Loucy (cell line): ENCODE measurements around the gene DEFB124.
A peak's percentile ranks its signal among the peaks of the same experiment; 100 is the strongest.

ENCODE experiments used
- H2AFZ ChIP-seq: fragments of 200-600 bp; sonication (generic); 2 replicates; pipeline ENCODE4 v1.6.0; 2016; ENCODE audit warnings: antibody characterized with exemption, mild to moderate bottlenecking, low read length, moderate library complexity
- H3F3A ChIP-seq: fragments of 200-600 bp; 2 replicates; pipeline ENCODE4 v1.6.0; 2016; ENCODE audit warnings: antibody characterized with exemption, low read depth, mild to moderate bottlenecking
- H3K27me3 ChIP-seq: fragments of 200-600 bp; sonication (generic); 2 replicates; pipeline ENCODE4 v1.6.1; 2014; ENCODE audit warnings: low read length, mild to moderate bottlenecking; ENCODE audit not compliant: insufficient read depth, poor library complexity, severe bottlenecking
- H3K36me3 ChIP-seq: fragments of 200-600 bp; sonication (generic); 2 replicates; pipeline ENCODE4 v1.6.1; 2016; ENCODE audit warnings: low read length; ENCODE audit not compliant: insufficient read depth
- H3K4me1 ChIP-seq: fragments of 200-600 bp; sonication (generic); 2 replicates; pipeline ENCODE4 v1.5.1; 2014; ENCODE audit warnings: low read length, mild to moderate bottlenecking; ENCODE audit not compliant: insufficient read depth, poor library complexity, severe bottlenecking
- H3K4me2 ChIP-seq: fragments of 200-600 bp; sonication (generic); 2 replicates; pipeline ENCODE4 v1.6.0; 2014; ENCODE audit warnings: antibody characterized with exemption, low read length, low read depth, mild to moderate bottlenecking; ENCODE audit not compliant: poor library complexity, severe bottlenecking
- H3K4me3 ChIP-seq: fragments of 200-600 bp; sonication (generic); 2 replicates; pipeline ENCODE4 v1.5.1; 2014; ENCODE audit warnings: low read length, mild to moderate bottlenecking, mixed read lengths; ENCODE audit not compliant: poor library complexity, severe bottlenecking
- H3K79me2 ChIP-seq: fragments of 200-600 bp; sonication (generic); 2 replicates; pipeline ENCODE4 v1.6.1; 2014; ENCODE audit warnings: low read length; ENCODE audit not compliant: insufficient read depth
- H3K9ac ChIP-seq: fragments of 200-600 bp; sonication (generic); 2 replicates; pipeline ENCODE4 v1.6.0; 2014; ENCODE audit warnings: mild to moderate bottlenecking, low read depth, low read length, moderate library complexity; ENCODE audit not compliant: poor library complexity, severe bottlenecking
- H3K9me2 ChIP-seq: fragments of 200-600 bp; sonication (generic); replicated peaks from 2 replicates; pipeline ENCODE4 v1.6.1; 2016; ENCODE audit warnings: low read depth, low read length, mixed read lengths
- H3K9me3 ChIP-seq: fragments of 200-600 bp; sonication (generic); 2 replicates; pipeline ENCODE4 v1.6.1; 2014; ENCODE audit warnings: mild to moderate bottlenecking, antibody characterized with exemption, low read length, low read depth; ENCODE audit not compliant: insufficient read depth
- H4K20me1 ChIP-seq: fragments of 200-600 bp; sonication (generic); 2 replicates; pipeline ENCODE4 v1.6.0; 2014; ENCODE audit warnings: antibody characterized with exemption, low read length, mild to moderate bottlenecking; ENCODE audit not compliant: insufficient read depth, poor library complexity, severe bottlenecking
- EZH2phosphoT487 ChIP-seq: fragments of 200-600 bp; IDR thresholded peaks from 2 replicates; pipeline ENCODE4 v1.6.1; 2018; ENCODE audit warnings: antibody characterized with exemption, mild to moderate bottlenecking, moderate library complexity, borderline replicate concordance
- TF ChIP-seq, protein P1 (sequence below): fragments of 200-600 bp; sonication (generic); conservative IDR thresholded peaks from 2 replicates; pipeline ENCODE4 v1.5.1; 2014; ENCODE audit warnings: mild to moderate bottlenecking, antibody characterized with exemption, low read length

Gene DEFB124

DNA sequence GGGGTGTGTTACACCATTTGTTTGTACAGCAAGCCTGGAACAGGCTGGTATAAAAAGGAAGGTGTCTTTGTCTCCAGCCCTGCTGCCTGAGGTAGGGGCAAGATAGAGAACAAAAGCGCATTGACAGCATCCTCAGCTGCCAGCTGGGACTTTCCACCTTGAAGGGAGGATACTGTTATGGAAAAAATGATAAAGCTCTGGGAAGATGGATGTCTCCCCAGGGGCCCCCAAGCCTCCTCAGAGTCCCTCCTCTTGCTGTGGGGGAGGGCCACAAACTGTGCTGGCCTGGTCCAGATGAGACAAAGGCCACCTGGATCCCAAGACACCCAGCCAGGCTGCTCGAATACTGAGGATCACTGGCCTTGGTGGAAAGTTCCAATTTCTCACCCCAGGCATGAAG is 13.2 kb upstream of the DEFB124 start:
- no peaks in the 10 kb centered on the region for H3K9me3 ChIP-seq
- no peak overlapping the region for H3K4me2 ChIP-seq
- no peaks in the 10 kb centered on the region for H3K79me2 ChIP-seq
- no peak overlapping the region for H3K4me3 ChIP-seq
- no peaks in the 10 kb centered on the region for H4K20me1 ChIP-seq
- no peaks in the 10 kb centered on the region for H3K27me3 ChIP-seq
- TF ChIP-seq, protein P1, sequence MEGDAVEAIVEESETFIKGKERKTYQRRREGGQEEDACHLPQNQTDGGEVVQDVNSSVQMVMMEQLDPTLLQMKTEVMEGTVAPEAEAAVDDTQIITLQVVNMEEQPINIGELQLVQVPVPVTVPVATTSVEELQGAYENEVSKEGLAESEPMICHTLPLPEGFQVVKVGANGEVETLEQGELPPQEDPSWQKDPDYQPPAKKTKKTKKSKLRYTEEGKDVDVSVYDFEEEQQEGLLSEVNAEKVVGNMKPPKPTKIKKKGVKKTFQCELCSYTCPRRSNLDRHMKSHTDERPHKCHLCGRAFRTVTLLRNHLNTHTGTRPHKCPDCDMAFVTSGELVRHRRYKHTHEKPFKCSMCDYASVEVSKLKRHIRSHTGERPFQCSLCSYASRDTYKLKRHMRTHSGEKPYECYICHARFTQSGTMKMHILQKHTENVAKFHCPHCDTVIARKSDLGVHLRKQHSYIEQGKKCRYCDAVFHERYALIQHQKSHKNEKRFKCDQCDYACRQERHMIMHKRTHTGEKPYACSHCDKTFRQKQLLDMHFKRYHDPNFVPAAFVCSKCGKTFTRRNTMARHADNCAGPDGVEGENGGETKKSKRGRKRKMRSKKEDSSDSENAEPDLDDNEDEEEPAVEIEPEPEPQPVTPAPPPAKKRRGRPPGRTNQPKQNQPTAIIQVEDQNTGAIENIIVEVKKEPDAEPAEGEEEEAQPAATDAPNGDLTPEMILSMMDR: no peak
- TF ChIP-seq EZH2phosphoT487: no peak
- H3K4me1 ChIP-seq: no peaks in the 10 kb centered on the region
- H2AFZ ChIP-seq: peak overlapping the region; percentile 19; the same call in 1 of the 2 replicates
- no peaks in the 10 kb centered on the region for H3F3A ChIP-seq
- H3K36me3 ChIP-seq: no peaks in the 10 kb centered on the region
- H3K9ac ChIP-seq: no peak overlapping the region
- no peaks in the 10 kb centered on the region for H3K9me2 ChIP-seq

DNA sequence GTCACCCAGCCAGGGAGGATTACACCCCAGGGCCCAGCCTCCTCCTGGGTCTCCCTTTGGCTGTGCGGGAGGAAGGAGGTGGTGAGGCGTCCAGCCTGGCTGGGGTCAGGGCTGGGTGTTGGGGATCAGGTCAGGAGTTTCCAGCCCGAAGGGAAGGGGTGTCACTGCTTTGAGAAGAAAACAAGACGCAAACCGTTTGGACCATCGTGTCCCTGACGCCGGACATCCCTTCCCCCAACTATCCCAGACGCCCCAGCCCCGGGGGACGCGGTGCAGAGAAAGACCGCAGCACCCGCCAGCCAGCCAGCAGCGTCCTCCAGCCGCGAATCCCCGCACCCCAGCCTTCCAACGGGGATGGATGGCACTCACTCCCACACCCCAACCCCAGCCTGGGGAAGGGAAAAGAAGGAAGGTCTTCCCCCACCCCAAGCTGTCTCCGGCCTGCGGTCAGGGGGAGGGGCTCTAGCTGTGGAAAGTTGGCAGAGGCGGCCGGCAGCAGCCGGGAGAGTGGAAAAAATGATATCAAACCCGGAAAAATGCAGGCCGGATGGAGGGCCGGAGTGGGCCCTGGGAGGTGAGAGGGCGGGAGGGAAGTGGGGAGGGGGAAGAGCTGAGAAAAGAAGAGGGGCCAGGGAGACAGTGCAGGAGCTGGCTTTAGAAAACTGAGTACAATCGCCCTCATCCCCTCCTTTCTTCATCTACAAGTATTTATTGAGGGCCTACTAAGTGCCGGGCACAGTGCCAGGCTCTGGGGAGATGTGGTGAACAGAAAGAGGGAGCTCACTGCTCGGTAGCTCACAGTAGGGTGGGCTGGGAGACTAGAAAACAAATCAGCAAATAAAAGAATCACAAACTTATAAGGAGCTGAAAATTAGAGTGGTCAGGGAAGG is 10.8 kb upstream of the DEFB124 start:
- Histone ChIP-seq H3F3A (no peaks in the 10 kb centered on the region), H3K4me2 (no peak overlapping the region), H3K36me3 (no peaks in the 10 kb centered on the region), H3K9me2 (no peaks in the 10 kb centered on the region), H3K79me2 (no peaks in the 10 kb centered on the region), H2AFZ (no peak overlapping the region), H3K4me1 (no peaks in the 10 kb centered on the region), H4K20me1 (no peaks in the 10 kb centered on the region), H3K4me3 (no peak overlapping the region), H3K9me3 (no peaks in the 10 kb centered on the region), H3K9ac (no peak overlapping the region), H3K27me3 (no peaks in the 10 kb centered on the region)
- no peak for TF ChIP-seq EZH2phosphoT487
- TF ChIP-seq, protein P1: no peak

DNA sequence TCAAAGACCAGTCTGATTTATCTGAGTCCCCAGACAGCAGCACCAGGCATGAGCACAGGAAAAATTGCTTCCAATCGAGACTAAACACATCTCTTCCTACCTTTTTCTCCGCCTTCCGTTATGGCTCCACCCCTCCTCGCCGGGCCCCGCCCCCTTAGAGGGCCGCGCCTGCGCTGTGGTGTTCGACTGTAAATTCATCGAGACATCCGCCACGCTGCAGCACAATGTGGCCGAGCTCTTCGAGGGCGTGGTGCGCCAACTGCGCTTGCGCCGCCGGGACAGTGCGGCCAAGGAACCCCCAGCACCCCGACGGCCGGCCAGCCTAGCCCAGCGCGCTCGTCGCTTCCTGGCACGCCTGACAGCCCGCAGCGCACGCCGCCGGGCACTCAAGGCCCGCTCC is 9.1 kb upstream of the DEFB124 start:
- no peaks in the 10 kb centered on the region for H4K20me1 ChIP-seq
- no peak overlapping the region for H3K4me2 ChIP-seq
- no peak overlapping the region for H3K9ac ChIP-seq
- no peaks in the 10 kb centered on the region for H3F3A ChIP-seq
- H3K9me2 ChIP-seq: no peaks in the 10 kb centered on the region
- H3K9me3 ChIP-seq: no peaks in the 10 kb centered on the region
- no peaks in the 10 kb centered on the region for H3K27me3 ChIP-seq
- no peaks in the 10 kb centered on the region for H3K36me3 ChIP-seq
- H3K4me1 ChIP-seq: no peaks in the 10 kb centered on the region
- no peaks in the 10 kb centered on the region for H3K79me2 ChIP-seq
- H2AFZ ChIP-seq: no peak overlapping the region
- no peak for TF ChIP-seq EZH2phosphoT487
- TF ChIP-seq, protein P1: no peak
- no peak overlapping the region for H3K4me3 ChIP-seq
